ENCODE measurements around the gene CDK15.
"Not testable (repeated sequence)": the region's sequence is repeated elsewhere in the genome, so short reads cannot be mapped to it uniquely, and the experiment has no call there.

CDK15 gene

DNA sequence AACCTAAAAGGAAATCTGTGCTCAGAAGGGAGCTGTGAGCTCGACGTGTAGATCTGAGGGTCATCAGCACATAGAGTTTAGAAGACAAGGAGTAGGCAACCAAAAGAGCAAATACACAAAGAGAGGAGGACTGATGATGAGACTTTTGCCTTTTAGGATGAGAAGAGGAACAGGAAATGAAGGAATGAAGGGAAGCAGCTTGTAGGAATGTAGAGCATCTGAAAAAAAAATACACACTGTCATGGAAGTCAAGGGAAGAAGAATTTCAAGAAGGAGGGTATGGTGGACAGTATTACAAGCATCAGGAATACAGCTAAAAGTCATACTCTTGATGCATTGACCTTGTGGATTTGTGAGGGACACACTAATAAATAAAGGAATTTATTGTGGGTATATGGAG lies 21.9 kb downstream of the CDK15 start:
- DNase-seq (ENCODE audit: low read depth in 2 of 2), result no peak

DNA sequence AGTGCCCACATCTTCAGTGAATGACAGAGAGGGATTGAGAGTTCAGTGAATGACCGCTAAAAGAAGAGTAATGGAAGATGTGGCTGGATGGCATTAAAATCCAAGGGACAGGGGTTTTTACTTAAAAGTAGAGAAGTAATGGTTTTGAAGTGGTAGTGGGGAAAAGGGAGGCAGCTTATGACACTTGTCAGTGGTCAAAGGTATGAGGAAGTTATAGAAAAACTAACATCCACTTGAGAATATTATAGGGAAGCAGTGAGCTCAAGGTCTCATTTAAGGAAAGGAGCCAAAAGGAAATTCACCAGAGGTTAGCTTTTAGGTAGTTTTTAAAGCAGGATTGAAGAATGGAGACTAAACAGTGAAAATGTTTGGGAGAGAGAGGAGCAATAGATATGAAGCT lies 24.3 kb downstream of the CDK15 start:
- no peak for DNase-seq (ENCODE audit: low read depth in 2 of 2)

DNA sequence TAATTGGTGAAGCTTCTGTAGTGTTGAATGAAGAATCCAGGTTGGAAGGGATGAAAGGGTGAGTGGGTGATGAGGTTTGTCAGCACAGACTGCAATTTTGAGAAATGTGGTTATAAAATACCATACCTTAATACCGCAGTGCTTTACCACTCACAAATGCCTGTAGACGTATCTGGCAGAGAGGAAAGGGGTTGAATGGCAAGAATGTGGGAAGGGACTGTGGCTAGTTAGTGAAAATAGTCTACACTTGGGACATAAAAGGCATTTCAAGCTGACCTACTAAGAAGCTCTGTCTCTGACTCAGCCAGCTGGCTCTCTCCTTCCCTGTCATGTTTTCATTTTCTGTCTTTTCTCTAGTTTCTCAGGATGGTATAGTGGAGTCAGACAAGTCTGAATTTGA lies 25.1 kb downstream of the CDK15 start:
- no peak for DNase-seq (ENCODE audit: low read depth in 2 of 2)

DNA sequence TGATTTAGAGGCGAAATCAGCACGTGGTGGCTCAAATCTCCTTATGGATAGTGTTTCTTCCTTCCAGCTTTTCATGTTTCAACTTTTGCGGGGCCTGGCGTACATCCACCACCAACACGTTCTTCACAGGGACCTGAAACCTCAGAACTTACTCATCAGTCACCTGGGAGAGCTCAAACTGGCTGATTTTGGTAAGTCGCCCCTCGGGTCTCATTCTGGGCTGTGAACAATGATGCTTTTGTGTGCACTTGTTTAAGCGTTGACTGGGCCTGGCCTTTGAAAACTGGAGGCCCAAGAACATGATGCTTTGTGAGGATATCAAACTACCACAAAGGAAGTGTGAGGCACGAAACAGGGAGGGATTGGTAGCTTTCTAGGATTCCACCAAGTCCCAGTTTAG lies 27.4 kb downstream of the CDK15 start:
- DNase-seq (ENCODE audit: low read depth in 2 of 2), result no peak

DNA sequence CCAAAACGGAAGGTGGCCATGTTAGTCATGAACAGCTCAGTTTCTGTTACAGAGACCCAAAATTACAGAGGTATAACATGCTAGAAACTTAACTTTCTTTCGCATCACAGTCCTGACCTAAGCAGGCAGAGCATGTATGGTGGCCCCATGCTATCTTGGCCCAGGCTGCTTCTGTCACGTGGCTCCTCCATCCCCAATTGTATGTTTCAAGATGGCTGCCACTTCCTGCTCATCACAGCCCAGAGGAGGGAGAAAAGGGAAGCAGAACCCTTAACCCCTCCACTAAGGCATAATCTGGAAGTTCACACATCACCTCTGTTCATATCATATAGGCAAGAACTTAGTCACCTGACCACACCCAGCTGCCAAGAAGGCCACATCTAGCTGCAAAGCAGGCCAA lies 28.7 kb downstream of the CDK15 start:
- no peak for DNase-seq (ENCODE audit: low read depth in 2 of 2)

DNA sequence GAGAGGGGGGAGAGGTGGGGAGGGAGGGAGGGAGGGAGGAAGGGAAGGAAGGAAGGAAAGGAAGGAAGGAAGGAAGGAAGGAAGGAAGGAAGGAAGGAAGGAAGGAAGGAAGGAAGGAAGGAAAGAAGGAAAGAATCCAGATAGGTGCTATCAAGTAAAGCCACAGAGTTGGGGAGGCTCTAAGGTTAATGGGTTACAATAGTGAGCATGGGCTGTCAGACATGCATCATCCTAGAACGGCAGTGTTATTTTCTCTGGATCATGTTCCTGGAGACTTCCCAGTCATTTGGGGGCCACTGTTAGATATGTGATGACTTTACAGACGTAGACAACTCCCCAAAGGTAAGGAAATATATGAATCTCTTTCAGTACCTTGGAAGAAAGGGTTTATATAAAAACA lies 31.1 kb downstream of the CDK15 start:
- DNase-seq (ENCODE audit: low read depth in 2 of 2), result no peak

DNA sequence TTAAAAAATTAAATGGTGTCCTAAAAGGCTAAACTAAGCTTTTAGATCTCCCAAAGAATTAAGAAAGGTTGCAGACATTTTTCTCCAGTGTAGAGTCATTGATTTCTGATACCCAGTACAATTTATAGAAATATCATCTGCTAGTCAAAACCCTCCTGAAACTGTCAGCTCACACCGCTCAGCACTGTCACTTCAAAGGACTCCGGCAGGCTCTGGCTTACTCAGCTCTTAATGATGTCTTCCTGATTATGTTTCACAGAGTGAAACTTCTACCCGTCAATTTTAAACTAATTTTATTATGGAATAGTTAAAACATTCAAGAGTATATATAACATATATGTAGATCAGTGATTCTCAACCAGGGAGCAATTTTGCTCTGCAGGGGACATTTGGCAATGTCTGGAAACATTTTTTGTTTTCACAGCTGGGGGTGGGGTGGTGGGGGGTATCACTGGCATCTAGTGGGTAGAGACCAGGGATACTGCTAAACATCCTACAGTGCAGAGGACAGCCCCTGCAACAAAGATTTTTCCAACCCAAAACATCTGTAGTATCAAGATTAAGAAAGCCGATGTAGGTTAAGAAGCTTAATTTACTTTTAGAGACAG lies 31.6 kb downstream of the CDK15 start:
- no peak for DNase-seq (ENCODE audit: low read depth in 2 of 2)

DNA sequence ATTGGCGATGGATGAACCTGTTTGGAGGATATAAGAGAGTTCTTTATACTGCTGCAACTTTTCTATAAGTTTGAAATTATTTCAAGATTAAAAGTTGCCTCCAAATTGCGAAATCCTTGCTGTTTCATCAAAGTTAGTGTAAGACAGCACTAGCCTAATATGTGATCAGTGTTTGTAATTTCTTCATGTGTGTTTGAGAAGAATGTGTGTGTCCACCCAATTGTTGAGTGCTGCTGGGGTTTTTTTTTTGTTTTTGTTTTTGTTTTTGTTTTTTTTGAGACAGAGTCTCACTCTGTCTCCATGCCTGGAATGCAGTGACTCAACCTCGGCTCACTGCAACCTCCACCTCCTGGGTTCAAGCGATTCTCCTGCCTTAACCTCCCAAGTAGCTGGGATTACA lies 33.4 kb downstream of the CDK15 start:
- no peak for DNase-seq (ENCODE audit: low read depth in 2 of 2)

DNA sequence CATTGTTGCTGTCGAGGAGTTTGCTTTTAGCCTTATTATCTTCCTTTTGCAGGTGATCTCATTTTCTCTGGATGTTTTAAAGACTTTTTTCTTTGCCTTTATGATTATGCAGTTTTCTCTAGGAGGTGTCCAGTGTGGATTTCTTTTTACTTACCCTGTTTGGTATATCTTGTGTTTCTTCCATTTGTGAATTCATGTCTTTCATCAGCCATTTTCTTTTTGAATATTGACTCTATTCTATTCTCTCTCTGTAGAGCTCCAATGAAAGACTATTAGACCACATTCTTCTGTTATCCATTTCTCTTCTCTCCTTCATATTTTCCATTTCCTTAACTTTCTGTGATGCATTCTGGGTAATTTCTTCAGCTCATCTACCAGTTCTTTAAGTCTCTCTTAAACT lies 34.4 kb downstream of the CDK15 start:
- no peak for DNase-seq (ENCODE audit: low read depth in 2 of 2)

DNA sequence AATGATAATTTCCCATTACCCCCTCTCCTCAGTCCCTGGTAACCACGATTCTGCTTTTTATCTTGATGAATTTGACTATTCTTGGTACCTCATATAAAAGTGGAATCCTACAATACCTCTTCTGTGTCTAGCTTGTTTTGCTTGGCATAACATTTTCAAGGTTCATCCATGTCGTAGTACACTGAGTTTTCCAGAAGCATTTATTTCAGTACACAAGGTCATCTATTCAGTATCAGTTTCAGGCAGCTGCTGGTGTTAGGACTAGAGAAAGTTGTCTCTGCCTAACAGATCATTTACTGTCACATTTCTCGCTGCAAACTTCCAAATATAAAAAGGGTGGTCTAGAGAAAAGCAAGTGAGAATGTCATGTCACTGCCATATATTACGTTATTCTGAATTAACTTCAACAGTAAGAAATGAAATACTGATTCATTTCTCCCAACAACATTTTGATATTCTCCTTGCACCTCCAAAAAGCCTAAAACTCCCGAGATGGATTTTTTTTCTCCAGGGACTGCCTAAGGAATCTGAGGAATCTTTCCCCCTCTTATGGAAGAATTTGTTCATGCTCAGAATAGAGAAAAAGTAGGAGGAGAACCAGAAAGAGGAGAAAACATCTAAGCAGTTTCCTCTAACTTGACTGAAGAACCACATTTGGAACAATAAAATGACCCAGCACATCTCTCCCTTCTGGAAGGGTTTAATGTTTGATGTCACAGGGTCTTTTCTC lies 36.0 kb downstream of the CDK15 start:
- DNase-seq (ENCODE audit: low read depth in 2 of 2), result no peak

DNA sequence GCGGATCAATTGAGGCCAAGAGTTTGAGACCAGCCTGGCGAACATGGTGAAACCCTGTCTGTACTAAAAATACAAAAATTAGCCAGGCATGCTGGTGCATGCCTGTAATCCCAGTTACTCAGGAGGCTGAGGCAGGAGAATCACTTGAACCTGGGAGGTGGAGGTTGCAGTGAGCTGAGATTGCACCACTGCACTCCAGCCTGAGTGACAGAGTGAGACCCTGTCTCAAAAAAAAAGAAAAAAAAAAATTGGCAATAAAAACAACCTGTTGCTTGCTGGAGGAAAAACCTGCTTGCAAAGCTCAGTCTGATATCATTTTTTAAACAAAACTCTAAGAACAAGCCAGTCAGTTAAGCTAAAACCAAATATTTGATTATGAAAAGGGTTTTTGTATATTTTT lies 38.6 kb downstream of the CDK15 start:
- DNase-seq (ENCODE audit: low read depth in 2 of 2), result not testable (repeated sequence)

DNA sequence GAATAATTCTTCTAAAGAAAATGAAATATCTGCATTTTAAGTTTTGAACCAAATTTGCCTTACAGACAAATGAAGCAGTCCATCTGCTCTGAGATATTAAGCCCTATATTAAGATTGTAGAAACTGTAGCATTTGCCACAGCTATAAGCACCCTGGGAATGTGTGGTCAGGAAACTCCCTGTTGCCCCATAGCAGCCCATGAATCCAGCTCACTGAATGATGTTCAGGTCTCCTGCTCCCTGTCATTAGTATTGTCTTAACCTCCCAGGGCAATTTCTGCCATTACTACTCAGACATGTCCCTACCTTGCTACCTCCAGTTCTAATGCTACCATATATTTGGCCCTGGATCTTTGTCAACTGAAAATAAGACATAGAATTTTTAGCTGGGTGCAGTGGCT lies 41.1 kb downstream of the CDK15 start:
- no peak for DNase-seq (ENCODE audit: low read depth in 2 of 2)

DNA sequence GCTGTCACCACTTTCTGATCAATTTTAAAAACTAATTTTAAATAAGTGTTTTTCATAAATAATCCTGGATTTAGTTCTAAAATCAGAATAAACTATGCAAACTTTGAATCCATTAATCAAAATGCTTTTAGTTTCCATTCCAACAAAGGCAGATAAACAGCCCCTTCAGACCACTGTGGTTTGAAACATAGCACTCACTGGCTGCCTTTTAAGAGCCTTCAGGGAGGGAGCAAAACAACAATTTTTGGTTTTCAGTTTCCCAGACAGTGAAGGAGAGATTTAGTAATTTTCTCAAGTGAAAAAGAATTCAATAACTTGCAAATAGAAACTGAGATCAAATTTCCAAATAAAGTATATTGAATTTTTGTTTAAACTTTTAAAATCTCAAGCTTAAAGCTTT lies 46.1 kb downstream of the CDK15 start:
- DNase-seq (ENCODE audit: low read depth in 2 of 2), result no peak

DNA sequence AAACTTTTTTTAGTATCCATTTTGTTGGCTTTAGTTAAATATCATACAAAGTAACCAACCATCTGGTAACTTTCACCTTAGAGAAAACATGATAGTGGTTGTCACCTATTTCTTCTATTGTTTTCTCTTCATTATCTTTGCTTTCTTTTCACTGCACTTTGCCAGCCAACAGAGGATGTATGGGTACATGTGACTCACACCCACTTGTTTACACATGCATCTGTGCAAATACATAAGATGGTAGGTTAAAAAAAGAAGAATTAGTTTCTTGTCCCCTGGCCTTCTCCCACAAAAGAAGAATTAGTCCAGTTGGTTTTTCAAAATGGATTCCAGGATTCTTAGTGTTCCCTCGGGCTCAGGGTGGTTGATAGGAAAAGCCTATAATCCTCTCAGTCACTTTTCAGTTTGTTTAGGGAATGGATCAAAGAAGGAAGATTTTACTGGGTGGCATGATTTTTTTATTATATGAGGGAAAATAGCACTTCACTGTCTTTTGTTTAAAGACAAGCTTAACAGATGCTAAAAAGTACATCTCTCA lies 46.6 kb downstream of the CDK15 start:
- DNase-seq (ENCODE audit: low read depth in 2 of 2), result no peak

DNA sequence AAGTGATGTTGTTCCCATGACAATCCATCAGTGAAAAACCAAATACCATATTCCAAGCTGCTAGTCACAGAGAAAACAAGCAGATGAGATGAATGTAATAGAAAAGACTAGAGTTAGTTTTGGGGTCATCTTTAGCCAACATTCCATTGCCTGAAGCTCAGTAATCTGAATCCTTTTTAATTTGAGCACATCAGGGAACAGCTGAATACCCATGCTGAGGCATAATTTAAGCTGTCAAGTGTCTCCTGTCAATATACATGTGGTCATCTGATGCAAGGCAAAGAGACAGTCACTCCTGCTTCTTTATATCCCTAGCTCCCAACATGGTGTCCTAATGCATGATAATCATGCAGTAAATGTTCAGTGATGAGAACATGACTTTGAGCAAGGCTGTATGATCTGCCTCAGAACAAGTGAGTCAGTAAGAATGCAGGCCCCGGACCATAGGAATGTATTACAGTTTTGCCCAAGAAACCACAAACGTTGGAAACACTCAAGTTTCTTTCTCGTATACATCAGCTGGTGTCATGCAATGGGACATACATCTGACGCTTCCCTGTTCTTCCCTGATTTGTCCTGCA lies 48.0 kb downstream of the CDK15 start:
- DNase-seq (ENCODE audit: low read depth in 2 of 2), result no peak

DNA sequence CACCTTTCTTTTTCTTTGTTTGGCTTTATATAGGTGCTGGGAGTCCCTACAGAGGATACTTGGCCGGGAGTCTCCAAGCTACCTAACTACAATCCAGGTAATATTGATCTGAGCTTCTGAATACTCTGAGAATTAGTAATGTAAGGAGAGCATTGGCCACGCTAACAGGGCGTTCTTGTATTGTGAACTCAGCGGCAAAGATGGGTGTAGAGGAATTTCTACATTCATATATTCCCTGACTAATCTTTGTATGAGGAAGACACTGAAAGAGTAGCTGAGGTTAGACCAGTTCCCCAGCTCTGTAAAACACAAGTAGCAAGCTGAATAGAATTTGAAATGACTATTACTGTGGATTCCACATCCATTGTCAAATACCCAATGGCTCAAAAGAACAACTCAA lies 48.5 kb downstream of the CDK15 start:
- DNase-seq (ENCODE audit: low read depth in 2 of 2), result no peak

DNA sequence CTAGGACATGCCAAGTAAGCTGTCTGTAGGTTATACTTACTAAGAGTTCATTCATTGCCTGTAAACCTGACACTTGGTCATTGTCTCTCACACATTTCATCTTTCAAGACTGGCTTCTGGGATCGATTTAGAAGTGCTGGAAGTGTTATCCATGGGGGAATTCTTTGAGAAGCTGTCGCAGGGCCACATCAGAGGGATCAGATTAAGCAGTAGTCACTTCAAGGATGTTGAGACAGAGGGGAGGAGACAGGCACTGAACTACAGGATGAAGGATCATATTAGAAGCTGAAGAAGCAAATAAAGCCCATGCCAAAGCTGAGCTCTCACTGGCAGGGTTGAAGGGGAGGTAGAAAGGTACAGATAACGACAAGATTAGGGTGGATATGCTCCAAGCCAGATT lies 49.0 kb downstream of the CDK15 start:
- DNase-seq (ENCODE audit: low read depth in 2 of 2), result no peak

DNA sequence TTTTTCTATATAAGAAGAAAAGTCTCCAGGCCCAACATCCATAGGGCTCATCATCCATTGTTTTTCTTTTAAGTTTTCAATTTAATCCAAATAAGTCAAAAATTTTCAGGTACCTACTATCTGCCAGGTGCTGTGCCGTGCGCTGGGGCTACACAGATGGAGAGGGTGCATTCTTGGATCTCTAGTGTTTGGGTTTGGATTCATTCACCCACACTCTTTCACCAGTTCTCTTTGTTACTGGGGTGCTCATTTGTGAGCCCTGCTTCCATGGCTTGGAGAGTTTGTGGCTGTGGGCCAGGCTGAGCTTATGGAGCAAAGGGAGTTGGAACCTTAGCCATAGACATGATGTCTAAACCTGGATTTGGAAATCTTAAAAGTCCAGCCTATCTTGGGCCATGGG lies 51.0 kb downstream of the CDK15 start:
- no peak for DNase-seq (ENCODE audit: low read depth in 2 of 2)

DNA sequence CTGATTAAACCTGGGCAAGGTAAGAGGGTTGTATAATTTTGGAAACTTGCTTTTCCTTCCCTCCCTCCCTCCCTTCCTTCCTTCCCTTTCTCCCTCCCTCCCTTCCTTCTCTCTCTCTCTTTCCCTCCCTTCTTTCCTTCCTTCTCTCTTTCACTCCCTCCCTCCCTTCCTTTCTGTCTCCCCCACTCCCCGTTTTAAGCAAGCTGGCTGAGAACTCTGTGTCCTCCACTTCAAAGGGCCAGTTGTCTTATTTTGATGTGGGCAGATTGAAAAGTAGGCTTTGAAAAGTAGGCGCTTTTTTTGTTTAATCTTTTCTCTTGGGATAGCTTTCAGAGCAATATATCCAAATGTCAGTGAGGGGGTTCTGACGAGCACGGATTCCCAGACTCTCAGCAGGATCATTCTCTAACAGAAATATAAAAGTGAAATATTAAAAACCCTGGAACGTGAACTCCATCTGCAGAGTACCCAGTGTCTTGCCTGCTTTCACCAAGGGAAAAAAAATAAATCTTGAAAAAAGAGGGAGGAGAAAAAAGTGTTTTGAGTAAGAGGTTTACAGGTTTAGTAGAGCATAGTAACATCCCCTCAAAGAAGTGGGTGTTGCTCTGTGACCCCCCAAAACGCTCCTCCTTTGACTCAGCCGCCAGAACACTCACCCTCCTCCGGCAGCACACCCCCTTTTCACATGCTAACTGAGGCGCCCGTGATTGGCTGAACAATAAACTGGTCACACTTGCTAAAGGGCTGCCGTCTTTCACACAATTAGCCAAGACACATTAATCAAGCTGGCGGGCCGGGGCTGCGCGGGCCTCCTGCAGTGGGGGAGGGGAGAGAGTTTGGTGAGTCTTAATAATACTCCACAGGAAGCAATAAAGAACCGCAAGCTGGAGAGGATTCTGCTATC lies 52.2 kb downstream of the CDK15 start:
- peak in 1 of 2 donors; percentile 7 for DNase-seq (ENCODE audit: low read depth in 2 of 2)

DNA sequence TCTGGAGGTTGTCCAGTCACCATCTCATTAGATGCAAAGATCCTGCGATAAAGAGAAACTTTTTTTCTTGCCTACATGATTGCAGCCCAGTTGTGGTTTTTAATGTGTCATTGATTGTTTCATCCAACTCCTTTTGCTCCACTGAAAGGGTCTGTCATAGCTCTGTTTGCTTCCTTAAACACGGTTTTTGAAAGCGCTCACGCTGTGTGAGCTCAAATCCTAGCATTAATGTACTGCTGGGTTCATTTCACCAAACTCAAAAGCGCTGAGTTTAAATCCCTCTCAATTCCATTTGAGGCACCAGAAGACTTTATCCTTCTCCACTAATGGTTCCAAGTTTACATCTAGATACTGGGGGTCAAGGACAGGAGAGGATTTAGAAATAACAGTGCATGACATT lies 53.6 kb downstream of the CDK15 start:
- DNase-seq (ENCODE audit: low read depth in 2 of 2), result no peak

DNA sequence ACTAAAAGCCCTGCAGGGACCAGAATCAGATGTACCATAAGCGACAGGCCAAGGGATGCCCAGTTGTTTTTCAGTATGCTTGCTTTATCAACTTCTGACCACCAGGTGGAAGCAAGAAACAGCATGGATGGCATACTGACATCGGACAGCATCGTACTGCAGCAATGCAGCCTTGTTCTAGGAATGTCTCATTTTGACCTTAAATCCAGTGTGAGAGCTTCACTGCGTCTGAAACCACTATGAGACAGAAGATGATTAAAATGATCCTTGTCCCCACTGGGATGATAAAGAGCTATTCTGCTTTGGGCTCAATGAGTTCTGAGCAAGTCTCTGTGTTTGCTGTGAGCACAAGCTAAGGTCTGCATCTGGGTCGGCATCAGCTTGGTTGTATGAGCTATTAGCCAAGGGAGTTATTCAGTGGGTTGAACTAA lies 54.3 kb downstream of the CDK15 start:
- peak in 1 of 2 donors; percentile 12 for DNase-seq (ENCODE audit: low read depth in 2 of 2)

DNA sequence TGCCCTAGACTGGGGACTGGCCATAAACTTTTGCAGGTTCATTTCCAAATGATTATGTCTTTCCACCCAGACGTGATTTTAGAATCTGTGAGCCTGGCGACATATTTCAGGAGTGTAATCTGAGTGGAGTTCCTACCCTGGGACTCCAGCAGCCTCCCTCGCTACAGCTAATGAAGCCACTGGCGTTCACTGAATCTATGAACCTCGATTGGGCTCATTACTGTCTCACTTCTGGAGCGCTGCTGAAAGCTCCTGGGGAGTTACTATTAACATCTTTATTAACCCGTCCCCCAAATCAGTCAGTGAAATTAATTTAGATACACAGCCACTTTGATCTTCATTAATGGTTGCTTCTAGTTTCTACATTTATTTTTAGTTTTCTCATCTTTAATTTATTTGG lies 56.5 kb downstream of the CDK15 start:
- no peak for DNase-seq (ENCODE audit: low read depth in 2 of 2)
